Endothelial cell of umbilical vein (primary cell): Measurements from ENCODE around the gene TARS1. TPM values are rescaled to one million over a fixed set of nuclear protein-coding genes. Genes with fewer than 3 reads are reported as not detected.

ENCODE experiments used
- BruUV-seq: library from RNA; stranded (reverse); fragments of 400-500 nt; replicated peaks from 2 replicates; lab custom pipeline; 2021; lab: Mats Ljungman, UMichigan
- CTCF ChIA-PET: fragments of 300-600, 350-600 bp; sonication (Branson Sonifier 250); formaldehyde crosslinking; loops from one replicate; lab custom pipeline; 2021; ENCODE audit warnings: antibody characterized with exemption, inconsistent platforms; lab: Charles Lee
- POLR2A ChIA-PET: fragments of 300-600, 350-600 bp; sonication (Branson Sonifier 250); formaldehyde crosslinking; loops from one replicate; lab custom pipeline; 2021; ENCODE audit warnings: antibody characterized with exemption, inconsistent platforms; lab: Charles Lee
- DNase-seq: peaks from one replicate; pipeline ENCODE4 v3.0.0-alpha.2; 2011; ENCODE audit warnings: low read depth, low spot score
- FAIRE-seq: peaks from 2 replicates; lab custom pipeline; 2011; peaks lifted over from hg19 to GRCh38; lab: Jason Lieb, UNC
- H2AFZ ChIP-seq: 2 replicates; pipeline ENCODE4 v1.6.0; 2012; ENCODE audit warnings: low read depth, low read length, control low read depth, inconsistent platforms
- H3K27ac ChIP-seq: 2 replicates; pipeline ENCODE4 v1.5.1; 2011; ENCODE audit warnings: low read depth, mild to moderate bottlenecking, control low read depth, low read length, moderate library complexity; ENCODE audit not compliant: insufficient read depth
- H3K27me3 ChIP-seq, 2 experiments: 2 replicates each; pipeline versions ENCODE4 v1.6.0 to v1.6.1; 2011; ENCODE audit warnings: low read length in 2 of 2, mixed read lengths in 1 of 2; ENCODE audit not compliant: control insufficient read depth in 2 of 2, insufficient read depth in 2 of 2
- H3K36me3 ChIP-seq, 2 experiments: 2 replicates in 1 of 2; 3 replicates in 1 of 2; pipeline ENCODE4 v1.5.1; 2011; ENCODE audit warnings: low read length in 2 of 2, mild to moderate bottlenecking in 1 of 2, moderate library complexity in 1 of 2; ENCODE audit not compliant: control insufficient read depth in 2 of 2, insufficient read depth in 2 of 2; ENCODE audit errors: extremely low read depth in 1 of 2
- H3K4me1 ChIP-seq: 3 replicates; pipeline ENCODE4 v1.5.1; 2011; ENCODE audit warnings: mild to moderate bottlenecking, low read length; ENCODE audit not compliant: control insufficient read depth, insufficient read depth; ENCODE audit errors: extremely low read depth
- H3K4me2 ChIP-seq: 2 replicates; pipeline ENCODE4 v1.6.1; 2011; ENCODE audit warnings: low read length, control low read depth, mixed read lengths; ENCODE audit not compliant: insufficient read depth
- H3K4me3 ChIP-seq, 3 experiments: fragments of 200-600 bp in 1 of 3; sonication (generic), shearing (Covaris generic) in 1 of 3; replicated peaks in 1 of 3; 2 replicates each; pipeline ENCODE4 v1.5.1; 2011 to 2016; ENCODE audit warnings: control low read depth in 3 of 3, low read length in 3 of 3, mild to moderate bottlenecking in 2 of 3, inconsistent platforms in 1 of 3, low read depth in 1 of 3, moderate library complexity in 1 of 3; ENCODE audit not compliant: insufficient read depth in 1 of 3
- H3K79me2 ChIP-seq: 2 replicates; pipeline ENCODE4 v1.6.0; 2012; ENCODE audit warnings: low read length, inconsistent platforms; ENCODE audit not compliant: control insufficient read depth, insufficient read depth
- H3K9ac ChIP-seq: replicated peaks from 2 replicates; pipeline ENCODE3; 2011; ENCODE audit warnings: low read length, control low read depth; ENCODE audit not compliant: insufficient read depth; ENCODE audit errors: extremely low read depth
- H3K9me1 ChIP-seq: replicated peaks from 3 replicates; pipeline ENCODE4 v1.6.0; 2011; ENCODE audit warnings: mild to moderate bottlenecking, low read length; ENCODE audit not compliant: control insufficient read depth, insufficient read depth; ENCODE audit errors: extremely low read depth
- H3K9me3 ChIP-seq: replicated peaks from 2 replicates; pipeline ENCODE4 v1.5.1; 2012; ENCODE audit warnings: low read length, inconsistent platforms; ENCODE audit not compliant: control insufficient read depth, insufficient read depth
- H4K20me1 ChIP-seq: replicated peaks from 2 replicates; pipeline ENCODE3; 2011; ENCODE audit warnings: mild to moderate bottlenecking, low read length; ENCODE audit not compliant: control insufficient read depth, insufficient read depth; ENCODE audit errors: extremely low read depth
- CTCF ChIP-seq, 2 donors: IDR thresholded peaks; 1 replicate in 1 of 2; 2 replicates in 1 of 2; pipeline ENCODE4 v1.5.1; 2011; ENCODE audit warnings: low read length in 2 of 2, mild to moderate bottlenecking in 2 of 2, moderate library complexity in 2 of 2, control low read depth in 1 of 2, inconsistent platforms in 1 of 2, low read depth in 1 of 2; ENCODE audit not compliant: insufficient read depth in 1 of 2; ENCODE audit errors: extremely low read depth in 1 of 2
- EZH2 ChIP-seq: IDR thresholded peaks from 2 replicates; pipeline ENCODE4 v1.6.1; 2012; ENCODE audit warnings: borderline replicate concordance, low read depth, mild to moderate bottlenecking, moderate library complexity, low read length, inconsistent platforms; ENCODE audit not compliant: severe bottlenecking
- FOS ChIP-seq: IDR thresholded peaks from 2 replicates; pipeline ENCODE4 v1.6.1; 2011; ENCODE audit warnings: mild to moderate bottlenecking, low read length, moderate library complexity, borderline replicate concordance; ENCODE audit not compliant: insufficient read depth
- GATA2 ChIP-seq: IDR thresholded peaks from 2 replicates; pipeline ENCODE4 v1.7.0; 2011; ENCODE audit warnings: low read depth, mild to moderate bottlenecking, moderate library complexity, mixed read lengths, low read length; ENCODE audit not compliant: insufficient read length, insufficient read depth
- JUN ChIP-seq: IDR thresholded peaks from 2 replicates; pipeline ENCODE4 v1.6.1; 2011; ENCODE audit warnings: borderline replicate concordance, low read depth; ENCODE audit not compliant: insufficient read length, insufficient read depth
- MAX ChIP-seq: IDR thresholded peaks from 2 replicates; pipeline ENCODE4 v1.6.1; 2011; ENCODE audit not compliant: insufficient read depth, insufficient read length
- MYC ChIP-seq: IDR thresholded peaks from one replicate; pipeline ENCODE4 v1.6.1; 2011; ENCODE audit warnings: mild to moderate bottlenecking, low read depth, low read length
- POLR2A ChIP-seq: IDR thresholded peaks from 2 replicates; pipeline ENCODE4 v1.6.1; 2012; ENCODE audit warnings: low read depth, mild to moderate bottlenecking, control low read depth, low read length
- POLR2AphosphoS5 ChIP-seq: IDR thresholded peaks from 2 replicates; pipeline ENCODE4 v1.6.1; 2012; ENCODE audit warnings: low read depth, mild to moderate bottlenecking, control low read depth, low read length, moderate library complexity; ENCODE audit not compliant: insufficient read depth
- dilution Hi-C: fragments of 300-500 bp; cut with MboI; formaldehyde crosslinking; loops from one replicate; pipeline ENCODE4 v1.15.0; 2019; ENCODE audit warnings: low sequenced_read_pairs; ENCODE audit not compliant: extremely low pct_ligation_motif_present
- intact Hi-C: fragments of 100-400 bp; cut with micrococcal nuclease; formaldehyde crosslinking; loops from one replicate; pipeline ENCODE4 v1.10.0; 2022
- polyA plus RNA-seq, 4 experiments: library from polyadenylated mRNA; depleted of rRNA in 3 of 4; stranded (reverse) in 3 of 4; unstranded in 1 of 4; fragments of >200 nt; gene quantifications; 2 replicates each; pipeline versions ENCODE4 v1.2.1 to v1.2.3, GENCODE V29; 2011 to 2012; ENCODE audit warnings: missing spikeins in 1 of 4
- total RNA-seq: library from RNA; stranded (reverse); gene quantifications from 2 replicates; pipeline ENCODE4 v1.2.3, GENCODE V29; 2021

TARS1 gene
- total and polyA plus RNA-seq, 2 donors (not counting 3 experiments of a cell fraction or from before 2014, with no cell fraction given): 39.1 to 175 TPM

GRCh38 chr5:33448118-33448517, 7.4 kb downstream of the TARS1 start:
- ChIA-PET CTCF (interaction anchor here (1.0 to 1.7 kb wide), 4 partner anchors 10 to 23 kb away, joined by 3 to 6 read pairs (median 5); no protein-coding TSS in a partner anchor), POLR2A (no interaction called here)
- no peak overlapping the region for H3K27ac ChIP-seq
- no peaks in the 10 kb centered on the region for H3K27me3 ChIP-seq
- intact Hi-C loops: no loop called here
- dilution Hi-C loops: no loop called here
- DNase-seq (no peak), FAIRE-seq (no peak)
- no peak overlapping the region for H3K9ac ChIP-seq
- H3K4me1 ChIP-seq: no peaks in the 10 kb centered on the region
- no peaks in the 10 kb centered on the region for H3K9me3 ChIP-seq
- peaks cover 8 to 14% of the 10 kb centered on the region in 2 experiments for H3K36me3 ChIP-seq
- no peak overlapping the region for H3K4me3 ChIP-seq
- no peak overlapping the region for H2AFZ ChIP-seq
- peaks cover 2% of the 10 kb centered on the region for H4K20me1 ChIP-seq
- peaks cover 77% of the 10 kb centered on the region for H3K79me2 ChIP-seq
- H3K4me2 ChIP-seq: no peak overlapping the region
- no TSS peak for BruUV-seq
- TF ChIP-seq EZH2: no peak
- no peak for TF ChIP-seq MYC
- TF ChIP-seq GATA2: no peak
- no peak for TF ChIP-seq POLR2AphosphoS5
- no peak for TF ChIP-seq MAX
- TF ChIP-seq POLR2A: no peak
- TF ChIP-seq CTCF (IDR thresholded peaks at IDR 0.05; ENCODE audit: extremely low read depth in 1 of 2, insufficient read depth in 1 of 2, low read depth in 1 of 2, low read length in 2 of 2): no peak
- no peak for TF ChIP-seq JUN
- TF ChIP-seq FOS: no peak
- H3K9me1 ChIP-seq: no peaks in the 10 kb centered on the region
